OCI-LY3 (cell line): Measurements from ENCODE around the gene VRK1.

Experiments used
- EZH2phosphoT487 ChIP-seq: fragments of 200-600 bp; shearing (Covaris generic); IDR thresholded peaks from 2 replicates; pipeline ENCODE4 v1.6.1; 2018; ENCODE audit warnings: antibody characterized with exemption, mixed run types, low read depth
- TF ChIP-seq, protein P1 (sequence below): fragments of 200-600, 300-600 bp; sonication (generic); IDR thresholded peaks from 2 replicates; pipeline ENCODE4 v1.5.1; 2014; ENCODE audit warnings: antibody characterized with exemption, low read length, low read depth

GRCh38 chr14:96829791-96830190 is 32.6 kb downstream of the VRK1 start:
- TF ChIP-seq, protein P1, sequence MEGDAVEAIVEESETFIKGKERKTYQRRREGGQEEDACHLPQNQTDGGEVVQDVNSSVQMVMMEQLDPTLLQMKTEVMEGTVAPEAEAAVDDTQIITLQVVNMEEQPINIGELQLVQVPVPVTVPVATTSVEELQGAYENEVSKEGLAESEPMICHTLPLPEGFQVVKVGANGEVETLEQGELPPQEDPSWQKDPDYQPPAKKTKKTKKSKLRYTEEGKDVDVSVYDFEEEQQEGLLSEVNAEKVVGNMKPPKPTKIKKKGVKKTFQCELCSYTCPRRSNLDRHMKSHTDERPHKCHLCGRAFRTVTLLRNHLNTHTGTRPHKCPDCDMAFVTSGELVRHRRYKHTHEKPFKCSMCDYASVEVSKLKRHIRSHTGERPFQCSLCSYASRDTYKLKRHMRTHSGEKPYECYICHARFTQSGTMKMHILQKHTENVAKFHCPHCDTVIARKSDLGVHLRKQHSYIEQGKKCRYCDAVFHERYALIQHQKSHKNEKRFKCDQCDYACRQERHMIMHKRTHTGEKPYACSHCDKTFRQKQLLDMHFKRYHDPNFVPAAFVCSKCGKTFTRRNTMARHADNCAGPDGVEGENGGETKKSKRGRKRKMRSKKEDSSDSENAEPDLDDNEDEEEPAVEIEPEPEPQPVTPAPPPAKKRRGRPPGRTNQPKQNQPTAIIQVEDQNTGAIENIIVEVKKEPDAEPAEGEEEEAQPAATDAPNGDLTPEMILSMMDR = no peak
- TF ChIP-seq EZH2phosphoT487 = no peak
